GM23338 (cell line): ENCODE data around the gene HELB. TPM values are rescaled to one million over a fixed set of nuclear protein-coding genes. Genes with fewer than 3 reads are reported as not detected.

ENCODE experiments used
- ATAC-seq: fragments of 200-7000 bp; cut with Tn5 transposase; 3 replicates; pipeline ENCODE4 v1.9.1; 2020
- DNase-seq: peaks from one replicate; pipeline ENCODE4 v3.0.0-alpha.2; 2015; ENCODE audit warnings: low spot score
- H2AFZ ChIP-seq: fragments of 200-600 bp; sonication (generic); 2 replicates; pipeline ENCODE4 v1.8.0; 2016; ENCODE audit warnings: antibody characterized with exemption, mild to moderate bottlenecking, moderate library complexity
- H3F3A ChIP-seq: fragments of 200-600 bp; sonication (generic); replicated peaks from 2 replicates; pipeline ENCODE4 v1.8.0; 2017; ENCODE audit warnings: antibody characterized with exemption, mixed run types, low read depth
- H3K27ac ChIP-seq: fragments of 200-600 bp; sonication (generic); 2 replicates; pipeline ENCODE4 v1.6.1; 2016; ENCODE audit warnings: low read depth
- H3K27me3 ChIP-seq: fragments of 200-600 bp; sonication (generic); 2 replicates; pipeline ENCODE4 v1.8.0; 2016; ENCODE audit warnings: mild to moderate bottlenecking, mixed run types, moderate library complexity; ENCODE audit not compliant: insufficient read depth
- H3K36me3 ChIP-seq: fragments of 200-600 bp; sonication (generic); 2 replicates; pipeline ENCODE4 v1.8.0; 2016; ENCODE audit warnings: mild to moderate bottlenecking; ENCODE audit not compliant: insufficient read depth
- H3K4me1 ChIP-seq: fragments of 200-600 bp; sonication (generic); 2 replicates; pipeline ENCODE4 v1.8.0; 2016; ENCODE audit warnings: mild to moderate bottlenecking, moderate library complexity; ENCODE audit not compliant: insufficient read depth
- H3K4me2 ChIP-seq: fragments of 200-600 bp; sonication (generic); 2 replicates; pipeline ENCODE4 v1.7.1; 2017; ENCODE audit warnings: mixed run types
- H3K4me3 ChIP-seq: fragments of 200-600 bp; sonication (generic); 2 replicates; pipeline ENCODE4 v1.6.1; 2016; ENCODE audit warnings: mixed run types
- H3K79me2 ChIP-seq: fragments of 200-600 bp; sonication (generic); replicated peaks from 2 replicates; pipeline ENCODE4 v1.8.0; 2017; ENCODE audit warnings: mild to moderate bottlenecking; ENCODE audit not compliant: insufficient read depth
- H3K9me2 ChIP-seq: fragments of 200-600 bp; sonication (generic); 2 replicates; pipeline ENCODE4 v1.8.0; 2017; ENCODE audit not compliant: insufficient read depth
- H4K20me1 ChIP-seq: fragments of 200-600 bp; sonication (generic); replicated peaks from 2 replicates; pipeline ENCODE4 v1.8.0; 2017; ENCODE audit warnings: mild to moderate bottlenecking; ENCODE audit not compliant: insufficient read depth
- H3K27ac Mint-ChIP-seq: 2 replicates; pipeline ENCODE4 v1.8.0; 2020; ENCODE audit warnings: inconsistent platforms, mild to moderate bottlenecking, moderate library complexity, mixed read lengths
- H3K27me3 Mint-ChIP-seq: 3 replicates; pipeline ENCODE4 v1.8.0; 2022; ENCODE audit warnings: low read depth, mild to moderate bottlenecking, moderate library complexity, mixed read lengths, inconsistent platforms; ENCODE audit not compliant: insufficient read depth, poor library complexity
- H3K36me3 Mint-ChIP-seq: 3 replicates; pipeline ENCODE4 v1.8.0; 2021; ENCODE audit warnings: low read depth, mild to moderate bottlenecking, inconsistent platforms, moderate library complexity, mixed read lengths
- H3K4me1 Mint-ChIP-seq: 3 replicates; pipeline ENCODE4 v1.8.0; 2020; ENCODE audit warnings: mild to moderate bottlenecking, inconsistent platforms, mixed read lengths
- H3K4me3 Mint-ChIP-seq: 3 replicates; pipeline ENCODE4 v1.8.0; 2021; ENCODE audit warnings: moderate library complexity, mild to moderate bottlenecking, inconsistent platforms, mixed read lengths
- H3K9me3 Mint-ChIP-seq: 3 replicates; pipeline ENCODE4 v1.8.0; 2020; ENCODE audit warnings: moderate library complexity, mild to moderate bottlenecking, inconsistent platforms, mixed read lengths
- JUNB ChIP-seq: IDR thresholded peaks from one replicate; pipeline ENCODE4 v1.6.1; 2016; ENCODE audit warnings: antibody characterized with exemption; ENCODE audit not compliant: unreplicated experiment
- NANOG ChIP-seq: IDR thresholded peaks from 2 replicates; pipeline ENCODE4 v1.6.1; 2016; ENCODE audit warnings: antibody characterized with exemption, borderline replicate concordance
- polyA plus RNA-seq: library from polyadenylated mRNA; unstranded; fragments of >200 nt; fragmentation: Nextera tagmentation; extraction: Ambion mirVana; gene quantifications from 2 replicates; pipeline ENCODE4 v1.2.1, GENCODE V29; 2016
- total RNA-seq: library from RNA; depleted of rRNA; stranded (reverse); fragments of >200 nt; shearing (Covaris generic); gene quantifications from 2 replicates; pipeline ENCODE4 v1.2.3, GENCODE V29; 2014
- TF ChIP-seq, protein P1 (sequence below): IDR thresholded peaks from one replicate; pipeline ENCODE4 v1.6.1; 2018; ENCODE audit warnings: antibody characterized with exemption; ENCODE audit not compliant: unreplicated experiment
- TF ChIP-seq, protein P2 (sequence below): fragments of 250-450 bp; sonication (Bioruptor Pico); IDR thresholded peaks from 2 replicates; pipeline ENCODE4 v1.5.0; 2020; ENCODE audit warnings: mild to moderate bottlenecking, moderate library complexity
- TF ChIP-seq, protein P3 (sequence below): IDR thresholded peaks from 2 replicates; pipeline ENCODE4 v1.6.1; 2016; ENCODE audit warnings: antibody characterized with exemption
- TF ChIP-seq, protein P4 (sequence below), 2 experiments: fragments of 200-600 bp in 1 of 2; sonication (generic) in 1 of 2; conservative IDR thresholded peaks; 2 replicates each; pipeline versions ENCODE4 v1.5.1 to v1.6.1; 2016 to 2017; ENCODE audit warnings: antibody characterized with exemption in 2 of 2, low read depth in 2 of 2, mild to moderate bottlenecking in 2 of 2, moderate library complexity in 1 of 2

Gene HELB
- total and polyA plus RNA-seq, 2 experiments from 2014 or later = 3.1 to 18.2 TPM

DNA sequence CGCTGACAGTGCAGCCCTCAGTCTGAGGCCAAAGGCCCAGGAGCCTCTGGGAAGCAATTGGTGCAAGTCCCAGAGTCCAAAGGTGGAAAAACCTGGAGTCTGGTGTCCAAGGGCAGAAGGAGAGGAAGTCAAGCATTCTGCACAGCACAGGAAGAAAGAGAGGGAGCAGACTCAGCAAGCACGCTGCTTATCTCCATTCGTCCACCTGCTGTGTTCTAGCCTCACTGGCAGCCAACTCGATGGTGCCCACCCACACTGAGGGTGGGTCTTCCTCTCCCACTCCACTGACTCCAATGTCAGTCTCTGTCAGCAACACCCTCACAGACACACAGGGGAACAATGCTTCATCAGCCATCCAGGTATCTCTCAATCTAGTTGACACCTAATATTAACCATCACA is 38.8 kb downstream of the HELB start:
- Mint-ChIP-seq H3K27me3 (no peaks in the 10 kb centered on the region), H3K9me3 (peaks cover 33% of the 10 kb centered on the region), H3K4me1 (no peaks in the 10 kb centered on the region), H3K36me3 (peaks cover 64% of the 10 kb centered on the region), H3K27ac (no peak overlapping the region), H3K4me3 (no peak overlapping the region)
- DNase-seq (no peak), ATAC-seq (no peak)
- Histone ChIP-seq H3K9me2 (no peaks in the 10 kb centered on the region), H2AFZ (no peak overlapping the region), H3K4me2 (no peak overlapping the region), H4K20me1 (no peaks in the 10 kb centered on the region), H3F3A (no peaks in the 10 kb centered on the region), H3K79me2 (no peaks in the 10 kb centered on the region), H3K4me1 (no peaks in the 10 kb centered on the region), H3K36me3 (peaks cover 26% of the 10 kb centered on the region), H3K27ac (no peak overlapping the region), H3K4me3 (no peak overlapping the region), H3K27me3 (no peaks in the 10 kb centered on the region)
- no peak for TF ChIP-seq NANOG
- TF ChIP-seq, protein P1, sequence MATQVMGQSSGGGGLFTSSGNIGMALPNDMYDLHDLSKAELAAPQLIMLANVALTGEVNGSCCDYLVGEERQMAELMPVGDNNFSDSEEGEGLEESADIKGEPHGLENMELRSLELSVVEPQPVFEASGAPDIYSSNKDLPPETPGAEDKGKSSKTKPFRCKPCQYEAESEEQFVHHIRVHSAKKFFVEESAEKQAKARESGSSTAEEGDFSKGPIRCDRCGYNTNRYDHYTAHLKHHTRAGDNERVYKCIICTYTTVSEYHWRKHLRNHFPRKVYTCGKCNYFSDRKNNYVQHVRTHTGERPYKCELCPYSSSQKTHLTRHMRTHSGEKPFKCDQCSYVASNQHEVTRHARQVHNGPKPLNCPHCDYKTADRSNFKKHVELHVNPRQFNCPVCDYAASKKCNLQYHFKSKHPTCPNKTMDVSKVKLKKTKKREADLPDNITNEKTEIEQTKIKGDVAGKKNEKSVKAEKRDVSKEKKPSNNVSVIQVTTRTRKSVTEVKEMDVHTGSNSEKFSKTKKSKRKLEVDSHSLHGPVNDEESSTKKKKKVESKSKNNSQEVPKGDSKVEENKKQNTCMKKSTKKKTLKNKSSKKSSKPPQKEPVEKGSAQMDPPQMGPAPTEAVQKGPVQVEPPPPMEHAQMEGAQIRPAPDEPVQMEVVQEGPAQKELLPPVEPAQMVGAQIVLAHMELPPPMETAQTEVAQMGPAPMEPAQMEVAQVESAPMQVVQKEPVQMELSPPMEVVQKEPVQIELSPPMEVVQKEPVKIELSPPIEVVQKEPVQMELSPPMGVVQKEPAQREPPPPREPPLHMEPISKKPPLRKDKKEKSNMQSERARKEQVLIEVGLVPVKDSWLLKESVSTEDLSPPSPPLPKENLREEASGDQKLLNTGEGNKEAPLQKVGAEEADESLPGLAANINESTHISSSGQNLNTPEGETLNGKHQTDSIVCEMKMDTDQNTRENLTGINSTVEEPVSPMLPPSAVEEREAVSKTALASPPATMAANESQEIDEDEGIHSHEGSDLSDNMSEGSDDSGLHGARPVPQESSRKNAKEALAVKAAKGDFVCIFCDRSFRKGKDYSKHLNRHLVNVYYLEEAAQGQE = no peak
- TF ChIP-seq, protein P2, sequence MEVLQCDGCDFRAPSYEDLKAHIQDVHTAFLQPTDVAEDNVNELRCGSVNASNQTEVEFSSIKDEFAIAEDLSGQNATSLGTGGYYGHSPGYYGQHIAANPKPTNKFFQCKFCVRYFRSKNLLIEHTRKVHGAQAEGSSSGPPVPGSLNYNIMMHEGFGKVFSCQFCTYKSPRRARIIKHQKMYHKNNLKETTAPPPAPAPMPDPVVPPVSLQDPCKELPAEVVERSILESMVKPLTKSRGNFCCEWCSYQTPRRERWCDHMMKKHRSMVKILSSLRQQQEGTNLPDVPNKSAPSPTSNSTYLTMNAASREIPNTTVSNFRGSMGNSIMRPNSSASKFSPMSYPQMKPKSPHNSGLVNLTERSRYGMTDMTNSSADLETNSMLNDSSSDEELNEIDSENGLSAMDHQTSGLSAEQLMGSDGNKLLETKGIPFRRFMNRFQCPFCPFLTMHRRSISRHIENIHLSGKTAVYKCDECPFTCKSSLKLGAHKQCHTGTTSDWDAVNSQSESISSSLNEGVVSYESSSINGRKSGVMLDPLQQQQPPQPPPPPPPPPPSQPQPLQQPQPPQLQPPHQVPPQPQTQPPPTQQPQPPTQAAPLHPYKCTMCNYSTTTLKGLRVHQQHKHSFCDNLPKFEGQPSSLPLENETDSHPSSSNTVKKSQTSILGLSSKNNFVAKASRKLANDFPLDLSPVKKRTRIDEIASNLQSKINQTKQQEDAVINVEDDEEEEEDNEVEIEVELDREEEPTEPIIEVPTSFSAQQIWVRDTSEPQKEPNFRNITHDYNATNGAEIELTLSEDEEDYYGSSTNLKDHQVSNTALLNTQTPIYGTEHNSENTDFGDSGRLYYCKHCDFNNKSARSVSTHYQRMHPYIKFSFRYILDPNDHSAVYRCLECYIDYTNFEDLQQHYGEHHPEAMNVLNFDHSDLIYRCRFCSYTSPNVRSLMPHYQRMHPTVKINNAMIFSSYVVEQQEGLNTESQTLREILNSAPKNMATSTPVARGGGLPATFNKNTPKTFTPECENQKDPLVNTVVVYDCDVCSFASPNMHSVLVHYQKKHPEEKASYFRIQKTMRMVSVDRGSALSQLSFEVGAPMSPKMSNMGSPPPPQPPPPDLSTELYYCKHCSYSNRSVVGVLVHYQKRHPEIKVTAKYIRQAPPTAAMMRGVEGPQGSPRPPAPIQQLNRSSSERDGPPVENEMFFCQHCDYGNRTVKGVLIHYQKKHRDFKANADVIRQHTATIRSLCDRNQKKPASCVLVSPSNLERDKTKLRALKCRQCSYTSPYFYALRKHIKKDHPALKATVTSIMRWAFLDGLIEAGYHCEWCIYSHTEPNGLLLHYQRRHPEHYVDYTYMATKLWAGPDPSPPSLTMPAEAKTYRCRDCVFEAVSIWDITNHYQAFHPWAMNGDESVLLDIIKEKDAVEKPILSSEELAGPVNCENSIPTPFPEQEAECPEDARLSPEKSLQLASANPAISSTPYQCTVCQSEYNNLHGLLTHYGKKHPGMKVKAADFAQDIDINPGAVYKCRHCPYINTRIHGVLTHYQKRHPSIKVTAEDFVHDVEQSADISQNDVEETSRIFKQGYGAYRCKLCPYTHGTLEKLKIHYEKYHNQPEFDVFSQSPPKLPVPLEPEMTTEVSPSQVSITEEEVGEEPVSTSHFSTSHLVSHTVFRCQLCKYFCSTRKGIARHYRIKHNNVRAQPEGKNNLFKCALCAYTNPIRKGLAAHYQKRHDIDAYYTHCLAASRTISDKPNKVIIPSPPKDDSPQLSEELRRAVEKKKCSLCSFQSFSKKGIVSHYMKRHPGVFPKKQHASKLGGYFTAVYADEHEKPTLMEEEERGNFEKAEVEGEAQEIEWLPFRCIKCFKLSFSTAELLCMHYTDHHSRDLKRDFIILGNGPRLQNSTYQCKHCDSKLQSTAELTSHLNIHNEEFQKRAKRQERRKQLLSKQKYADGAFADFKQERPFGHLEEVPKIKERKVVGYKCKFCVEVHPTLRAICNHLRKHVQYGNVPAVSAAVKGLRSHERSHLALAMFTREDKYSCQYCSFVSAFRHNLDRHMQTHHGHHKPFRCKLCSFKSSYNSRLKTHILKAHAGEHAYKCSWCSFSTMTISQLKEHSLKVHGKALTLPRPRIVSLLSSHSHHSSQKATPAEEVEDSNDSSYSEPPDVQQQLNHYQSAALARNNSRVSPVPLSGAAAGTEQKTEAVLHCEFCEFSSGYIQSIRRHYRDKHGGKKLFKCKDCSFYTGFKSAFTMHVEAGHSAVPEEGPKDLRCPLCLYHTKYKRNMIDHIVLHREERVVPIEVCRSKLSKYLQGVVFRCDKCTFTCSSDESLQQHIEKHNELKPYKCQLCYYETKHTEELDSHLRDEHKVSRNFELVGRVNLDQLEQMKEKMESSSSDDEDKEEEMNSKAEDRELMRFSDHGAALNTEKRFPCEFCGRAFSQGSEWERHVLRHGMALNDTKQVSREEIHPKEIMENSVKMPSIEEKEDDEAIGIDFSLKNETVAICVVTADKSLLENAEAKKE (CRISPR knock-in tag) = no peak
- TF ChIP-seq, protein P3, sequence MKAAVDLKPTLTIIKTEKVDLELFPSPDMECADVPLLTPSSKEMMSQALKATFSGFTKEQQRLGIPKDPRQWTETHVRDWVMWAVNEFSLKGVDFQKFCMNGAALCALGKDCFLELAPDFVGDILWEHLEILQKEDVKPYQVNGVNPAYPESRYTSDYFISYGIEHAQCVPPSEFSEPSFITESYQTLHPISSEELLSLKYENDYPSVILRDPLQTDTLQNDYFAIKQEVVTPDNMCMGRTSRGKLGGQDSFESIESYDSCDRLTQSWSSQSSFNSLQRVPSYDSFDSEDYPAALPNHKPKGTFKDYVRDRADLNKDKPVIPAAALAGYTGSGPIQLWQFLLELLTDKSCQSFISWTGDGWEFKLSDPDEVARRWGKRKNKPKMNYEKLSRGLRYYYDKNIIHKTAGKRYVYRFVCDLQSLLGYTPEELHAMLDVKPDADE = no peak
- TF ChIP-seq, protein P4, sequence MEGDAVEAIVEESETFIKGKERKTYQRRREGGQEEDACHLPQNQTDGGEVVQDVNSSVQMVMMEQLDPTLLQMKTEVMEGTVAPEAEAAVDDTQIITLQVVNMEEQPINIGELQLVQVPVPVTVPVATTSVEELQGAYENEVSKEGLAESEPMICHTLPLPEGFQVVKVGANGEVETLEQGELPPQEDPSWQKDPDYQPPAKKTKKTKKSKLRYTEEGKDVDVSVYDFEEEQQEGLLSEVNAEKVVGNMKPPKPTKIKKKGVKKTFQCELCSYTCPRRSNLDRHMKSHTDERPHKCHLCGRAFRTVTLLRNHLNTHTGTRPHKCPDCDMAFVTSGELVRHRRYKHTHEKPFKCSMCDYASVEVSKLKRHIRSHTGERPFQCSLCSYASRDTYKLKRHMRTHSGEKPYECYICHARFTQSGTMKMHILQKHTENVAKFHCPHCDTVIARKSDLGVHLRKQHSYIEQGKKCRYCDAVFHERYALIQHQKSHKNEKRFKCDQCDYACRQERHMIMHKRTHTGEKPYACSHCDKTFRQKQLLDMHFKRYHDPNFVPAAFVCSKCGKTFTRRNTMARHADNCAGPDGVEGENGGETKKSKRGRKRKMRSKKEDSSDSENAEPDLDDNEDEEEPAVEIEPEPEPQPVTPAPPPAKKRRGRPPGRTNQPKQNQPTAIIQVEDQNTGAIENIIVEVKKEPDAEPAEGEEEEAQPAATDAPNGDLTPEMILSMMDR (conservative IDR thresholded peaks at IDR 0.05; ENCODE audit: low read depth in 2 of 2) = no peak
- no peak for TF ChIP-seq JUNB
